ENCODE results near the gene IFNGR2.
A peak's percentile ranks its signal among the peaks of the same experiment; 100 is the strongest.

IFNGR2 gene

DNA sequence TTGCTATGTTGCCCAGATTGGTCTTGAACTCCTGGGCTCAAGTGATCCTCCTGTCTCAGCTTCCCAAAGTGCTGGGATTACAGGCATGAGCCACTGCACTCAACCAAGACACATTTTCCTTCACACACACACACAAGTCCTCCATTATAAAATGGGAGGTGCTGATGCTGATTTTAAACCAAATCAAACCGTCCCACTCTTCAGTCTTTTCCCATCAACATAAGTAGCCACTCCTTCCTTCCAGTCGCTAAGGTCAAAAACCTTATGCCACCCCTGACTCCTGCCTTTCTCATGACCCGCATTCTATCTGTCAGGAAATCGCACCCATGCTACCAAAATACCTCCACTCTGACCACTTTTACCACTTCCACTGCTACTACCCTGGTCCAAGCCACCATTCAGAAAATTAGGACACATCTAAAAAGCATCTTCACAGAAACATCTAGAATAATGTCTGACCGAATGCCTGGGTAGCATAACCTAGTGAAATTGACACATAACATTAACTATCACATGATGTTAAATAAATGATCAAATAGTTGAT, 28.0 kb upstream of the IFNGR2 start:
- H3K27ac ChIP-seq (ENCODE audit: extremely low read depth, low read depth, low read length) = no peak overlapping the region
- H3K4me1 ChIP-seq (ENCODE audit: control insufficient read depth, insufficient read depth, low read length) = peaks cover 3% of the 10 kb centered on the region
- TF ChIP-seq ZNF121 (tag by site-specific recombination; IDR thresholded peaks at IDR 0.05) (peak; percentile 21; the same call in 1 of the 2 replicates), ZBTB48 (tag by site-specific recombination; IDR thresholded peaks at IDR 0.05) (no peak), ZNF214 (tag by site-specific recombination; IDR thresholded peaks at IDR 0.05; ENCODE audit: borderline replicate concordance) (no peak), WT1 (tag by site-specific recombination; IDR thresholded peaks at IDR 0.05) (peak; percentile 15; the same call in 1 of the 2 replicates), ZNF274 (IDR thresholded peaks at IDR 0.05; ENCODE audit: low read length) (no peak), ZNF274 (tag by site-specific recombination; IDR thresholded peaks at IDR 0.05; ENCODE audit: borderline replicate concordance) (no peak), GFI1B (tag by site-specific recombination; IDR thresholded peaks at IDR 0.05) (no peak), ZNF707 (tag by site-specific recombination; IDR thresholded peaks at IDR 0.05) (no peak)
- TF ChIP-seq, protein P1, sequence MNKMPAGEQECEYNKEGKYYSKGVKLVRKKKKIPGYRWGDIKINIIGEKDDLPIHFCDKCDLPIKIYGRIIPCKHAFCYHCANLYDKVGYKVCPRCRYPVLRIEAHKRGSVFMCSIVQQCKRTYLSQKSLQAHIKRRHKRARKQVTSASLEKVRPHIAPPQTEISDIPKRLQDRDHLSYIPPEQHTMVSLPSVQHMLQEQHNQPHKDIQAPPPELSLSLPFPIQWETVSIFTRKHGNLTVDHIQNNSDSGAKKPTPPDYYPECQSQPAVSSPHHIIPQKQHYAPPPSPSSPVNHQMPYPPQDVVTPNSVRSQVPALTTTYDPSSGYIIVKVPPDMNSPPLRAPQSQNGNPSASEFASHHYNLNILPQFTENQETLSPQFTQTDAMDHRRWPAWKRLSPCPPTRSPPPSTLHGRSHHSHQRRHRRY (tag by site-specific recombination; IDR thresholded peaks at IDR 0.05) = no peak
- ChIA-PET CTCF (interaction anchor here (0.6 to 4.6 kb wide), 14 partner anchors 9 to 568 kb away, joined by 3 to 29 read pairs (median 4); no protein-coding TSS in a partner anchor), POLR2A (interaction anchor here (0.6 kb wide), 1 partner anchor 29 kb away, joined by 4 read pairs; no protein-coding TSS in a partner anchor)
- no peak overlapping the region for H3K4me3 ChIP-seq (ENCODE audit: low read depth, low read length)
- H3K36me3 ChIP-seq (ENCODE audit: control insufficient read depth in 2 of 2, insufficient read depth in 1 of 2, low read length in 2 of 2) = no peaks in the 10 kb centered on the region
- no peaks in the 10 kb centered on the region for H3K9me3 ChIP-seq (ENCODE audit: control insufficient read depth, insufficient read depth, low read depth, low read length)

DNA sequence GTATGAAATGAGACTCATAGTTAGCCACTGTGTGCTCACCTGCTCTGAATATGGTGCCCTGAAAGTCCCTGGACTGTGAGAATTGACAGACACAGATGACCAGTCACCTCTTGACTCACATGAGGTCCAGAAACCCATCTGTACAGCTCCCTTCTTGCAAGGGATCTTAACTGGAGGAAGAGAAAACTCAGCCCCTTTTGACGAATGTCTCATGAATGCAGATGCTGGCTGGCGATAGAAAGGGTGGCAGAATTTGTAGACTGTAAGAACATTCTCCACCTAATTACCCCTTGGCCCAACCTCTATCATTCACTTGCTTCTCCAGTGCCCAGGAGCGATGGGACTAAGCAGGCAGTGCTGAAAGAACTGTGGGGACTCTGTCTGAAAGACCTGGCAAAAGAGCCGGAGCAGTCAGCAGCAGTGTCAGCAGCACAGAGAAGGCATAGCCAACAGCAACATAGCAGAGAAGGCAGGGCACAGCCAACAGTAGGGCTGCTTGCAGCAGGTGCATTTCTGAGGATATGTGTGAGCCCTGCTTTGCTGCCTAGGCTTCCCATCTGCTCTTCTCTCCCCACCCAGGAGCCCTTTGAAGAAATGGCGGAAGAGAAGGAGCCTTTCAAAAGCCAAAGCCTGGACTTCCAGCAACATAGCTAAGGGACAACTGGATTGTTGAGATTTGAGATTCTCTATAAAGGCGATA, 25.8 kb upstream of the IFNGR2 start:
- no peak overlapping the region for H3K4me3 ChIP-seq (ENCODE audit: low read depth, low read length)
- ChIA-PET POLR2A (interaction anchor here (1.2 kb wide), 1 partner anchor 27 kb away, joined by 3 read pairs; no protein-coding TSS in a partner anchor), CTCF (interaction anchor here (0.5 to 4.6 kb wide), 9 partner anchors 9 to 1566 kb away, joined by 3 to 29 read pairs (median 4); no protein-coding TSS in a partner anchor)
- peaks cover 7% of the 10 kb centered on the region for H3K4me1 ChIP-seq (ENCODE audit: control insufficient read depth, insufficient read depth, low read length)
- no peak overlapping the region for H3K27ac ChIP-seq (ENCODE audit: extremely low read depth, low read depth, low read length)
- H3K9me3 ChIP-seq (ENCODE audit: control insufficient read depth, insufficient read depth, low read depth, low read length) = no peaks in the 10 kb centered on the region
- H3K36me3 ChIP-seq (ENCODE audit: control insufficient read depth in 2 of 2, insufficient read depth in 1 of 2, low read length in 2 of 2) = no peaks in the 10 kb centered on the region
- TF ChIP-seq ZNF24 (tag by site-specific recombination; IDR thresholded peaks at IDR 0.05) (no peak), ZNF629 (tag by site-specific recombination; IDR thresholded peaks at IDR 0.05) (no peak), ZNF155 (tag by site-specific recombination; IDR thresholded peaks at IDR 0.05) (no peak), ZNF701 (tag by site-specific recombination; IDR thresholded peaks at IDR 0.05) (no peak), SCRT1 (tag by site-specific recombination; IDR thresholded peaks at IDR 0.05; ENCODE audit: borderline replicate concordance) (no peak), ZNF335 (tag by site-specific recombination; conservative IDR thresholded peaks at IDR 0.05) (no peak)
- TF ChIP-seq, protein P2, sequence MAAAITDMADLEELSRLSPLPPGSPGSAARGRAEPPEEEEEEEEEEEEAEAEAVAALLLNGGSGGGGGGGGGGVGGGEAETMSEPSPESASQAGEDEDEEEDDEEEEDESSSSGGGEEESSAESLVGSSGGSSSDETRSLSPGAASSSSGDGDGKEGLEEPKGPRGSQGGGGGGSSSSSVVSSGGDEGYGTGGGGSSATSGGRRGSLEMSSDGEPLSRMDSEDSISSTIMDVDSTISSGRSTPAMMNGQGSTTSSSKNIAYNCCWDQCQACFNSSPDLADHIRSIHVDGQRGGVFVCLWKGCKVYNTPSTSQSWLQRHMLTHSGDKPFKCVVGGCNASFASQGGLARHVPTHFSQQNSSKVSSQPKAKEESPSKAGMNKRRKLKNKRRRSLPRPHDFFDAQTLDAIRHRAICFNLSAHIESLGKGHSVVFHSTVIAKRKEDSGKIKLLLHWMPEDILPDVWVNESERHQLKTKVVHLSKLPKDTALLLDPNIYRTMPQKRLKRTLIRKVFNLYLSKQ (tag by site-specific recombination; IDR thresholded peaks at IDR 0.05; ENCODE audit: borderline replicate concordance) = no peak
- TF ChIP-seq, protein P3, sequence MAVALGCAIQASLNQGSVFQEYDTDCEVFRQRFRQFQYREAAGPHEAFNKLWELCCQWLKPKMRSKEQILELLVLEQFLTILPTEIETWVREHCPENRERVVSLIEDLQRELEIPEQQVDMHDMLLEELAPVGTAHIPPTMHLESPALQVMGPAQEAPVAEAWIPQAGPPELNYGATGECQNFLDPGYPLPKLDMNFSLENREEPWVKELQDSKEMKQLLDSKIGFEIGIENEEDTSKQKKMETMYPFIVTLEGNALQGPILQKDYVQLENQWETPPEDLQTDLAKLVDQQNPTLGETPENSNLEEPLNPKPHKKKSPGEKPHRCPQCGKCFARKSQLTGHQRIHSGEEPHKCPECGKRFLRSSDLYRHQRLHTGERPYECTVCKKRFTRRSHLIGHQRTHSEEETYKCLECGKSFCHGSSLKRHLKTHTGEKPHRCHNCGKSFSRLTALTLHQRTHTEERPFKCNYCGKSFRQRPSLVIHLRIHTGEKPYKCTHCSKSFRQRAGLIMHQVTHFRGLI (tag by site-specific recombination; IDR thresholded peaks at IDR 0.05) = no peak
- TF ChIP-seq, protein P4, sequence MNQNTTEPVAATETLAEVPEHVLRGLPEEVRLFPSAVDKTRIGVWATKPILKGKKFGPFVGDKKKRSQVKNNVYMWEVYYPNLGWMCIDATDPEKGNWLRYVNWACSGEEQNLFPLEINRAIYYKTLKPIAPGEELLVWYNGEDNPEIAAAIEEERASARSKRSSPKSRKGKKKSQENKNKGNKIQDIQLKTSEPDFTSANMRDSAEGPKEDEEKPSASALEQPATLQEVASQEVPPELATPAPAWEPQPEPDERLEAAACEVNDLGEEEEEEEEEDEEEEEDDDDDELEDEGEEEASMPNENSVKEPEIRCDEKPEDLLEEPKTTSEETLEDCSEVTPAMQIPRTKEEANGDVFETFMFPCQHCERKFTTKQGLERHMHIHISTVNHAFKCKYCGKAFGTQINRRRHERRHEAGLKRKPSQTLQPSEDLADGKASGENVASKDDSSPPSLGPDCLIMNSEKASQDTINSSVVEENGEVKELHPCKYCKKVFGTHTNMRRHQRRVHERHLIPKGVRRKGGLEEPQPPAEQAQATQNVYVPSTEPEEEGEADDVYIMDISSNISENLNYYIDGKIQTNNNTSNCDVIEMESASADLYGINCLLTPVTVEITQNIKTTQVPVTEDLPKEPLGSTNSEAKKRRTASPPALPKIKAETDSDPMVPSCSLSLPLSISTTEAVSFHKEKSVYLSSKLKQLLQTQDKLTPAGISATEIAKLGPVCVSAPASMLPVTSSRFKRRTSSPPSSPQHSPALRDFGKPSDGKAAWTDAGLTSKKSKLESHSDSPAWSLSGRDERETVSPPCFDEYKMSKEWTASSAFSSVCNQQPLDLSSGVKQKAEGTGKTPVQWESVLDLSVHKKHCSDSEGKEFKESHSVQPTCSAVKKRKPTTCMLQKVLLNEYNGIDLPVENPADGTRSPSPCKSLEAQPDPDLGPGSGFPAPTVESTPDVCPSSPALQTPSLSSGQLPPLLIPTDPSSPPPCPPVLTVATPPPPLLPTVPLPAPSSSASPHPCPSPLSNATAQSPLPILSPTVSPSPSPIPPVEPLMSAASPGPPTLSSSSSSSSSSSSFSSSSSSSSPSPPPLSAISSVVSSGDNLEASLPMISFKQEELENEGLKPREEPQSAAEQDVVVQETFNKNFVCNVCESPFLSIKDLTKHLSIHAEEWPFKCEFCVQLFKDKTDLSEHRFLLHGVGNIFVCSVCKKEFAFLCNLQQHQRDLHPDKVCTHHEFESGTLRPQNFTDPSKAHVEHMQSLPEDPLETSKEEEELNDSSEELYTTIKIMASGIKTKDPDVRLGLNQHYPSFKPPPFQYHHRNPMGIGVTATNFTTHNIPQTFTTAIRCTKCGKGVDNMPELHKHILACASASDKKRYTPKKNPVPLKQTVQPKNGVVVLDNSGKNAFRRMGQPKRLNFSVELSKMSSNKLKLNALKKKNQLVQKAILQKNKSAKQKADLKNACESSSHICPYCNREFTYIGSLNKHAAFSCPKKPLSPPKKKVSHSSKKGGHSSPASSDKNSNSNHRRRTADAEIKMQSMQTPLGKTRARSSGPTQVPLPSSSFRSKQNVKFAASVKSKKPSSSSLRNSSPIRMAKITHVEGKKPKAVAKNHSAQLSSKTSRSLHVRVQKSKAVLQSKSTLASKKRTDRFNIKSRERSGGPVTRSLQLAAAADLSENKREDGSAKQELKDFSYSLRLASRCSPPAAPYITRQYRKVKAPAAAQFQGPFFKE (tag by site-specific recombination; IDR thresholded peaks at IDR 0.05; ENCODE audit: borderline replicate concordance) = no peak
- TF ChIP-seq, protein P5, sequence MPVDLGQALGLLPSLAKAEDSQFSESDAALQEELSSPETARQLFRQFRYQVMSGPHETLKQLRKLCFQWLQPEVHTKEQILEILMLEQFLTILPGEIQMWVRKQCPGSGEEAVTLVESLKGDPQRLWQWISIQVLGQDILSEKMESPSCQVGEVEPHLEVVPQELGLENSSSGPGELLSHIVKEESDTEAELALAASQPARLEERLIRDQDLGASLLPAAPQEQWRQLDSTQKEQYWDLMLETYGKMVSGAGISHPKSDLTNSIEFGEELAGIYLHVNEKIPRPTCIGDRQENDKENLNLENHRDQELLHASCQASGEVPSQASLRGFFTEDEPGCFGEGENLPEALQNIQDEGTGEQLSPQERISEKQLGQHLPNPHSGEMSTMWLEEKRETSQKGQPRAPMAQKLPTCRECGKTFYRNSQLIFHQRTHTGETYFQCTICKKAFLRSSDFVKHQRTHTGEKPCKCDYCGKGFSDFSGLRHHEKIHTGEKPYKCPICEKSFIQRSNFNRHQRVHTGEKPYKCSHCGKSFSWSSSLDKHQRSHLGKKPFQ (tag by site-specific recombination; IDR thresholded peaks at IDR 0.05) = no peak
- TF ChIP-seq, protein P6, sequence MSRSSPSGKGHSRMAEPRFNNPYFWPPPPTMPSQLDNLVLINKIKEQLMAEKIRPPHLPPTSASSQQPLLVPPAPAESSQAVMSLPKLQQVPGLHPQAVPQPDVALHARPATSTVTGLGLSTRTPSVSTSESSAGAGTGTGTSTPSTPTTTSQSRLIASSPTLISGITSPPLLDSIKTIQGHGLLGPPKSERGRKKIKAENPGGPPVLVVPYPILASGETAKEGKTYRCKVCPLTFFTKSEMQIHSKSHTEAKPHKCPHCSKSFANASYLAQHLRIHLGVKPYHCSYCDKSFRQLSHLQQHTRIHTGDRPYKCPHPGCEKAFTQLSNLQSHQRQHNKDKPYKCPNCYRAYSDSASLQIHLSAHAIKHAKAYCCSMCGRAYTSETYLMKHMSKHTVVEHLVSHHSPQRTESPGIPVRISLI (tag by site-specific recombination; IDR thresholded peaks at IDR 0.05) = no peak
